ENCODE measurements around the gene FYB1. TPM values are rescaled to one million over a fixed set of nuclear protein-coding genes. Genes with fewer than 3 reads are reported as not detected.

Gene FYB1
- total RNA-seq, 4 donors from 2014 or later, result 1.5 to 3.9 (median 3.0) TPM

DNA sequence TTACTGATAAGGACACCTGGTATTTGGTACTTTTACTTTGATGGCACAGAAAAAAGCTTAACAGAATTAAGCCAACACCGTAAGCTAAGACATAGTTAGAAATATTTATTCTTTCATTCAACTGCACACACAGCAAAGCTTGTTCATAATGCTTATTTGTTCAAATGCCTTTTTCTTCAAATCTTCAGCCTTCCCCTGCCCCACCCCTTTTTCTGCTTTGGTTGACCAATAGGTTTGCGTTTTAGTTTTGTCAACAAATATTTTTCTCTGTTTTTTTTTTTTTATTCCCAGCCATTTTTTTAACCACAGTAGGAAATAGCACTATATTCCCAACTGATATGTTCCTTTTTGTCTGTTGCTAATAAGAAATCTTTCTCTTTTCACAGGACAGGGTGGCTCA lies 140.2 kb downstream of the FYB1 start:
- WGBS, result 57% methylated on average over 2 of the region's 2 CpGs
- TF ChIP-seq EP300 (IDR thresholded peaks at IDR 0.05) (no peak), POLR2AphosphoS5 (IDR thresholded peaks at IDR 0.05) (no peak)
- TF ChIP-seq, protein P1, sequence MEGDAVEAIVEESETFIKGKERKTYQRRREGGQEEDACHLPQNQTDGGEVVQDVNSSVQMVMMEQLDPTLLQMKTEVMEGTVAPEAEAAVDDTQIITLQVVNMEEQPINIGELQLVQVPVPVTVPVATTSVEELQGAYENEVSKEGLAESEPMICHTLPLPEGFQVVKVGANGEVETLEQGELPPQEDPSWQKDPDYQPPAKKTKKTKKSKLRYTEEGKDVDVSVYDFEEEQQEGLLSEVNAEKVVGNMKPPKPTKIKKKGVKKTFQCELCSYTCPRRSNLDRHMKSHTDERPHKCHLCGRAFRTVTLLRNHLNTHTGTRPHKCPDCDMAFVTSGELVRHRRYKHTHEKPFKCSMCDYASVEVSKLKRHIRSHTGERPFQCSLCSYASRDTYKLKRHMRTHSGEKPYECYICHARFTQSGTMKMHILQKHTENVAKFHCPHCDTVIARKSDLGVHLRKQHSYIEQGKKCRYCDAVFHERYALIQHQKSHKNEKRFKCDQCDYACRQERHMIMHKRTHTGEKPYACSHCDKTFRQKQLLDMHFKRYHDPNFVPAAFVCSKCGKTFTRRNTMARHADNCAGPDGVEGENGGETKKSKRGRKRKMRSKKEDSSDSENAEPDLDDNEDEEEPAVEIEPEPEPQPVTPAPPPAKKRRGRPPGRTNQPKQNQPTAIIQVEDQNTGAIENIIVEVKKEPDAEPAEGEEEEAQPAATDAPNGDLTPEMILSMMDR (IDR thresholded peaks at IDR 0.05), result no peak
- H3K27me3 ChIP-seq, result peaks cover 6% of the 10 kb centered on the region

DNA sequence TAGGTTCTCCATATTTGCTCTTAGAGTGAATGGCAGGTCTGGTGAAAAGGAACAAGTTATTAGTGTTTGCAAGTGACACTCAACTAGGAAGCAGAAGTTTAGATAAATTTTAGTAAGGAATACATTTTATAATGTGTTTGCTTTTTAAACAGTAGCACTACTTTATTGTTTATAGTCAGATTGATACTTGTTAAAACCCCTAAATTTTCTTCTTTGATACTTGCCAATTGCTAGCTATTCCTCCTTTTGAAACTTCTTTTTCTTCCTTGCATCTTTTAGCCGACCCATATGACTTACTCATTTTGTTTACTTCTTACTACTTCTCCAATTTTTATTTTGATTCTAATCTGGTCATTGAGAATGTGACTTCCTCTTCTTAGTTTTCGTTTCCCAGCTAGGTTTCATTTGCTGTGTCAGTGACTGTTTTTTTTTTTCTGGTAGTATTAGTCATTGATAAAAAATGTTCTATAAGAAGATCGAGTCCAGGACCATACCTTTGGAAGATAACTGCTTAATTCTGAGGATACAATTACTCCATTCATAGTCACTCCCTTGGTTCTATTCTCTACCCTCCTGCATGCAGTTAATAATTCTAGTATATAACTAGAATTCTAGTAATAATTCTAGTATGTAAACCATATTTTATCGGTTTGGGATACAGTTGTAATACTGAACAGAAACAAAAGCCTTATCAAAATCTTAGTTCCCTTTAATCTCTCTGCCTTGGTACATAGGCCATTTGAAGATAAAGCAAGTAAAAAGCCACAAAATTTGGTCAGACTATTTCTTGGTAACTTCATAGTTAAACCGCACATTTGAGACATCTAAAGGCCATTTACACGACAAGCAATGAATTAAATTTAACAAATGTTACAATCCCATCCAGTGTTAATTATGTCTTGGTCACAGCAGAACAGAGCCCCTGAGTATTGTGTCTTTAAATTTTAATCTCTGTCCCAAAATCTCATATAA lies 142.3 kb downstream of the FYB1 start:
- Histone ChIP-seq H3K4me3 (no peak overlapping the region), H3K4me1 (peaks cover 21% of the 10 kb centered on the region), H3K27ac (no peak overlapping the region), H3K9me3 (no peaks in the 10 kb centered on the region), H3K36me3 (no peaks in the 10 kb centered on the region), H3K27me3 (peaks cover 5% of the 10 kb centered on the region)
- TF ChIP-seq, protein P1 (IDR thresholded peaks at IDR 0.05), result no peak
- TF ChIP-seq POLR2AphosphoS5 (IDR thresholded peaks at IDR 0.05) (no peak), EP300 (IDR thresholded peaks at IDR 0.05) (no peak), POLR2A (IDR thresholded peaks at IDR 0.05) (no peak)
- 51% methylated on average over 6 of the region's 6 CpGs for WGBS
- DNase-seq (ENCODE audit: low spot score in 2 of 2), result no peak

More for the DNA sequence above, 140.2 kb downstream of the FYB1 start:
- H3K4me3 ChIP-seq, result no peak overlapping the region
- no peak for DNase-seq (ENCODE audit: low spot score in 2 of 2)
- peaks cover 9% of the 10 kb centered on the region for H3K4me1 ChIP-seq
- no peak overlapping the region for H3K27ac ChIP-seq
- no peaks in the 10 kb centered on the region for H3K9me3 ChIP-seq
- H3K36me3 ChIP-seq, result no peaks in the 10 kb centered on the region

DNA sequence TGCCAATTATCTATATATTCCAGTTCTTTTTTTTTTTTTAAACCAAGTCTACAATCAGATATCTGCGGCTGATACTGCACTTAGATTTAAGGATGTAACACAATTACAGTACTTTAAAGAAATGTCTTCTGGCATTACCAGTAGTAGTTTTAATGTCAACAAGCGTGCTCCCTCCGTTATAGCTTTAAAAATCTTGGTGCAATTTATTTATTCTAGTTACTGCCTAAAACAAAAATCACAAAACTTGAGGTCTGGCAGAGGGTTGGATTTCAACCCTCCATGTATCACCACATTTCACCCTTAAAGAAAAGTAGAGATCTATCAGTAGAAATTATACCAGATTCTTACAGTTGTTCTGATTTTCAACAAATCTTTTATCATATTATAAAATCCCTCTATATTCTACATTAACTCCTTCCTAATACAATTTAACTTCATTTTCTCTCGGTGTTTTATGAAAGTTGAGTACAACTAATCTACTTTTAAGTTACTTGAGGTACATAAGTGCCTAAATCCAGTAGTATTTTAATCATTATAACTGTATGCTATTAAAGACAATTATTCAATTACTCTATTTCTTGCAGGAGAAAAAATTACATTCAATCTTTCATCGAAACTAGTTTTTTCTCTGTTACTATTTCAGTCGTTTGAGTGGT lies 143.1 kb downstream of the FYB1 start:
- Histone ChIP-seq H3K9me3 (no peaks in the 10 kb centered on the region), H3K27ac (no peak overlapping the region), H3K4me1 (peaks cover 29% of the 10 kb centered on the region), H3K27me3 (peaks cover 2% of the 10 kb centered on the region), H3K36me3 (no peaks in the 10 kb centered on the region), H3K4me3 (no peak overlapping the region)
- DNase-seq (ENCODE audit: low spot score in 2 of 2), result no peak
- TF ChIP-seq EP300 (IDR thresholded peaks at IDR 0.05) (no peak), POLR2A (IDR thresholded peaks at IDR 0.05) (no peak), POLR2AphosphoS5 (IDR thresholded peaks at IDR 0.05) (no peak)
- TF ChIP-seq, protein P1 (IDR thresholded peaks at IDR 0.05), result no peak
- 83% methylated on average over 6 of the region's 6 CpGs for WGBS

DNA sequence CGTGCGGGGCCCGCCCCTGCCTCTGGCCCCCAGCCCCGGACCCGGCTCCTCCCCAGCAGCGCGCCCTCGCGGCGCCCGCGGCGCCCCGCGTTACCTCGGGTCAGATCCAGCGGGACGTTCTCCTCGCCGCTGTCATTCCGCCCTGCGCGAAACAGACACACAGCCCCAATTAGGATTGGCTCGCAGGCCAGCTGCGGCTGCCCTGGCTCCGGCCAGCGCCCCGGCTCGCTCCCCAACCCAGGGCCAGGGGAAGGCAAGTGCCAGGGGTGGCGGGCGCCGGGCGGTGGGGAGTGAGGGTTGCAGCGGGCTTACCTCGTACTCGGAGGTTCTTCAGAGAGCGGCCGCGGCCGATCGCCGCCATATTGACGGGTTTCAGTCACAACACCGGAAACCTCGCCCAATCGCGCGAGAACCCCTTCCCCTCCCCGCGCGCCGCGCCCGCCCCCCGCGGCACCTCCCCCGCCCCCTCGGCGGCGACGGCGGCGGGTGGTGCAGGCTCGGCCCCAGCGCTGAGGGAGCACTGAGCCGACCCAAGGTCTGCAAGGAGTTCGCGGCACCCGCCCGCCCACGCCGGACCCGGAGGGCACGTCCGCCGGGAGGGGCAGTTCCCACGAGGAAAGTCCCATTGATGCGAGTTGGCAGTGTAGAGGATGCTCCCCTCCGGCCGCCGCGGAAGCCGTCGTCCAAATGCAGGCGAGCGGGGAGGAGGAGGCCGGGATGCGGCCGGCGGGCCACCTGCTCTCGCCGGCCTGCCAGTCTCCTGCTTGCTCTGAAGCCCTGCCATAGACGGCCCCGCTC lies 145.1 kb downstream of the FYB1 start, which contains the start of gene RICTOR:
Gene RICTOR, minus strand, starts transcription at position 383 of the 798 bp plus-strand sequence. Its CDS starts 22 bp downstream, at position 361.
- Histone ChIP-seq H3K27me3 (peaks cover 1% of the 10 kb centered on the region), H3K36me3 (no peaks in the 10 kb centered on the region), H3K4me1 (peaks cover 33% of the 10 kb centered on the region), H3K4me3 (peak within 1 kb of the TSS; percentile 75), H3K27ac (peak within 1 kb of the TSS; percentile 97), H3K9me3 (no peaks in the 10 kb centered on the region)
- DNase-seq (ENCODE audit: low spot score in 2 of 2), result peak; percentile 90 to 94
- TF ChIP-seq, protein P1 (IDR thresholded peaks at IDR 0.05), result no peak
- no peak for TF ChIP-seq EP300 (IDR thresholded peaks at IDR 0.05)
- TF ChIP-seq POLR2A (IDR thresholded peaks at IDR 0.05), result peak; percentile 21 to 29
- TF ChIP-seq POLR2AphosphoS5 (IDR thresholded peaks at IDR 0.05), result peak in 2 of 3 donors; percentile 44 to 56
- 0% methylated on average over 8 of the region's 94 CpGs for WGBS

Data from suprapubic skin (tissue), 4 donors.